GM19043 (cell line): Measurements from ENCODE around the gene CDO1.

Experiments used
- ATAC-seq: cut with Tn5 transposase; IDR thresholded peaks from one replicate; pipeline ENCODE4 v1.9.1; 2021; ENCODE audit warnings: low read depth; ENCODE audit not compliant: unreplicated experiment

Gene CDO1

GRCh38 chr5:115795700-115796099 is 20.8 kb downstream of the CDO1 start:
- ATAC-seq: no peak

GRCh38 chr5:115788440-115788839 is 28.0 kb downstream of the CDO1 start:
- no peak for ATAC-seq

- ATAC-seq: no peak
These were observed 29.0 kb downstream of the CDO1 start for GRCh38 chr5:115787426-115787825.

GRCh38 chr5:115785381-115786065 is 30.9 kb downstream of the CDO1 start:
- ATAC-seq: no peak

GRCh38 chr5:115778417-115778816 is 38.0 kb downstream of the CDO1 start:
- ATAC-seq: no peak

GRCh38 chr5:115776989-115777388 is 39.5 kb downstream of the CDO1 start:
- no peak for ATAC-seq

- no peak for ATAC-seq
These were observed 40.5 kb downstream of the CDO1 start for GRCh38 chr5:115775999-115776398.

- no peak for ATAC-seq
These were observed 41.8 kb downstream of the CDO1 start for GRCh38 chr5:115774684-115775083.

- ATAC-seq: no peak
These were observed 43.6 kb downstream of the CDO1 start for GRCh38 chr5:115772731-115773475.

- ATAC-seq: no peak
These were observed 46.0 kb downstream of the CDO1 start for GRCh38 chr5:115770466-115770865.

- no peak for ATAC-seq
These were observed 49.0 kb downstream of the CDO1 start for GRCh38 chr5:115767424-115767823.

- ATAC-seq: no peak
These were observed 49.9 kb downstream of the CDO1 start for GRCh38 chr5:115766608-115767007.

GRCh38 chr5:115758356-115758755 is 58.1 kb downstream of the CDO1 start:
- peak; percentile 57 for ATAC-seq

GRCh38 chr5:115755675-115756074 is 60.8 kb downstream of the CDO1 start:
- no peak for ATAC-seq
